ENCODE data around the gene PHACTR3.
"Not testable (repeated sequence)": the region's sequence is repeated elsewhere in the genome, so short reads cannot be mapped to it uniquely, and the experiment has no call there.

Gene PHACTR3

GRCh38 chr20:59603781-59604541 lies at the start of gene PHACTR3:
PHACTR3 (plus strand) TSS chr20:59604540; CDS start chr20:59605015, 475 bp downstream.
- DNase-seq: peak in 1 of 2 experiments; percentile 22

- DNase-seq: not testable (repeated sequence)
Observed at GRCh38 chr20:59557733-59558529, 46.4 kb upstream of the PHACTR3 start.

GRCh38 chr20:59559024-59559817 lies 45.1 kb upstream of the PHACTR3 start:
- DNase-seq: peak in 1 of 2 experiments; percentile 62

DNA sequence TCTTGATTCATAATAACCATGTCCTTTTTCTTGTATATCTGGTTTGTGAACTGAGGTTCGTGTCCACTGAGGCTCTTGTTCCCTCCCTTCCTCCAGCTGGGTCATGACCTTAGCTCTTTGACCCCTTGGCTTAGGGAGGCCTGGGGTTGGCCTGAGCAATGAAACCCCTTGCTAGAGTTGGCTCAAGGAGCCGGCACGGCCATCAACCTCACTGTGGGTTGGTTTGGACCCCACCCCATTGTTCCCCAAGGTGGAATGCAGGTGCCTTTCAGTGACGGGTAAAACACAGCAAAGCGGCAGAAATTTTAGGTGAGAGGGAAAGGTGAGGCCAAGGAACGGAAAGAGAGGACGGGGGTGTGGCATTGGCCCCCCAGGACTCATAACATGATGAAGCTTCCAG lies 44.5 kb upstream of the PHACTR3 start:
- DNase-seq: no peak

GRCh38 chr20:59560588-59561227 lies 43.6 kb upstream of the PHACTR3 start:
- DNase-seq: no peak

DNA sequence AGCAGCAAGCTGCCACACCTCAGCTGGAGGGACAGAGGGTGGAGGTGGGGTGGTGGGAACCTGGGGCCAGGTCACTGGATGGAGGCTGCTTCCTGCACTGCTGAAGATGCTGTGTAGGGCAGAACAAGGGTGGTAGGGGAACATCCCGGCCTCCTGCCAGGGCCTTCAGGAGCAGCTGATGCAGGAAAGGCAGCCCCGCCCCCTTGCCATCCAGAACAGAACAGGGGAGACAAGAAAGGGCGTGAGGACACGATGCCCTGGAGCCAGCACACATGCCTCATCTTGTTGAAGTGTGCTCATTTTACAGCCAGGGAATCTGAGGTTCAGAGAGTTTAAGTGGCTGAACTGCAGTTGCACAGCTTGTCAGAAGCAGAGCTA lies 43.1 kb upstream of the PHACTR3 start:
- no peak for DNase-seq

DNA sequence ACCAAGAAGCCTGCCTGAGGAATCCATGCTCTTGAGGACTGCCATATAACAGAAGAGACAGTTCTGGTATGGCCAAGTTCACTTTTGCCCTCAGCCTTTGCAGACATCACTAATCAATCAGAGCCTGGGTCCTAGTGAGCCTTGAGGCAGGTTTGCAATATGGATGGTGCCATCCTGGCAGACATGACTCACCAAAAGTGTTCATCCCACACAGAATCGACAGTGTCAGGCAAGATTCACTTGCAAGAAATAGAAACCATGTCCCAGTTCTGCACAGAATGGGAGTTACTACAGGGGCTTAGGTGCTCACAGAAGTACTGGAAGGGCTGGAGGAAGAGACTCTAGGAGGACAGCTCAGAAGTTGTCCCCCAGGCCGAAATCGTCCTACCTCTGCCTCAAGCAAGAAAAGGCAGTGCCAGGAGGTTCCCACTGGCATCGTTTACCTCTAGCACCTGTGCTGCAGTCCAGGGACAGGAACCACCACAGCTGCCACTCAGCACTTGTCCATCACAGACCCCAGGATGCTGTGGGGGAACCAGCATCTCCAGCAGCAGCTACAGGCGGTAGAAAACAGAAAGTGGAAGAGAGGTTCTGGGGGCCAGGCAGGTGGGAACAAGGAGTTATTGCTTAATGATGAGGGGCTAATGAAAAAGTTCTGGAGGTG lies 42.6 kb upstream of the PHACTR3 start:
- no peak for DNase-seq

- DNase-seq: no peak
Observed at GRCh38 chr20:59564171-59564570, 40.2 kb upstream of the PHACTR3 start.

DNA sequence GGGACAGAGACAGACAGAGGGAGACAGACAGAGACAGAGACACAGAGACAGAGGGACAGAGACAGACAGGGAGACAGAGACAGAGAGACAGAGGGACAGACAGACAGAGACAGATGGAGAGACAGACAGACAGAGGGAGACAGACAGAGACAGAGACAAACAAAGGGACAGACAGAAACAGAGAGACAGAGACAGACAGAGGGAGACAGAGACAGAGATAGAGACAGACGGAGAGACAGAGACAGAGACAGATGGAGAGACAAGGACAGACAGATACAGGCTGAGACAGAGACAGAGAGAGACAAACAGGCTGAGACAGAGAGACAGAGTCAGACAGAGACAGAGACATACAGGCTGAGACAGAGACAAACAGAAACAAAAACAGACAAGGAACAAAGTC lies 39.4 kb upstream of the PHACTR3 start:
- no peak for DNase-seq

DNA sequence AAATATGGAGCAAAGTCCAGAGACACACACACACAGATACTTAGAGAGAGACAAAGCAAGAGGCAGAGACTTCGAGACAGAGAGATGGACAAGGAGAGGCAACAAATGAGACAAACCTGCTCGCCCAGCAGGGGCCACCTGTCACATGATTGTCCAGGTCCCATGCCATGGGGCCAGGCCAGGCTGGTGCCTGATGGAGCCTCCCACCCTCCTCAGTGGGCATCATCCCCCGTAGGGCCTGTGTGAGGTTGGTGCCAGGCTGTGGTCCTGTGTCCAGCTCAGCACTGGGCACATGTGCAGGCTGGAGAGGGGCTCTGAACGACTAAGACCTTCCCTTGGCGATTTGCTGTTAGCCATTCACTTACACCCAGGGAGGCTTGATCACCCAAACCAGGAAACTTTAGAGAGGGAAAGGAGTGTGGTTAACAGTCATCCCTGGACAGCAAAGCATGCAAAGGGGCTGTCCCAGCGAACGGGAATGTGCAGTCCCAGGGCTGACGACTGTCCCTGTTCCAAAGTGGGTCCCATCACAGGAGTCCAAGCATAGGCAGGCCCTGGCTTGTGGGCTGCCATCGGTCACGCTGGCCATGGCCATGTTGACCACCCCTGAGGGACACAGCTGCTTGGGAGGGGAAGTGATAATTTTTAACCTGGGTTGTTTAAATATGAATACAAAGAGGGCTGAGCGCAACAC lies 38.4 kb upstream of the PHACTR3 start:
- no peak for DNase-seq

DNA sequence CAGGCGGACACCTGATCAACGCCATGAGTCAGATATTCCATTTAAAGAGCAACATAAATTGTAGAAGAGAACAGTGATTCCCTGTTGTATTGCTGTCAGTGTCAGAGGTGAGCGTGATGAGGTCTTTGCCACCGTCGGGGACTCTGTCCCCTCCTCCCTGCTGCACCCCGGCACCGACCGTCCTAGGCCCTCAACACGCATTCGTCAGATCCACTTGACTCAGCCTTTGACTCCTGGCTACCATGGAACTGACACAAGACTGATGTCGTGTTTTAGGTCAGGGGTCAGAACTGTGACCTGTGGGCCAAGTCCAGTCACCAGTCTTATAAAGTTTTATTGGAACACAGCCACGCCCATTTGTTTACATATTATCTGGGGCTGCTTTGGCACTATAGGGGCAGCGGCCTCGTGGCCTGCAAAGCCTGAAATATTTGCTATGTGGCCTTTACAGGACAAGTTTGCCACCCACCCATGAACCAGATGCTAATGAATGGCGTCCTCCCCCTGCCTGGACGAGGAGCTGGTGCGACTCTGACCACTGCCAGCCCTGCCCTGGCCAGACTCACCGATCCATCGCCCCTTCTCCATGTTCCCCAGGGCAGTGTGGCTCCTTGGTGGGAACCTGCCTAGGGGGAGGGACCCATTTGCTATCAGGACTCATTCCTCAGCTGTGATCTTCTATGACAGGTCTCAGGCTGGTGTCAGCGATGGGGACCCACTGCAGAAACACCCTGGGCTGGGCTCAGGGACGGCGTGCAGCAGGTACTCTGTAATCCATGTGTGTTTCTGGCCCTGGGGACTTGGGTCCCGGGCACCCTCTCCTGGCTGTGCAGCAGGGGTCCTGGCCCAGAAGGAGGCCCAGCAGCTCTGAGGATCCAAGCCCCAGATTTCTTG lies 37.5 kb upstream of the PHACTR3 start:
- DNase-seq: no peak

- DNase-seq: no peak
Observed at GRCh38 chr20:59567585-59568508, 36.5 kb upstream of the PHACTR3 start.

DNA sequence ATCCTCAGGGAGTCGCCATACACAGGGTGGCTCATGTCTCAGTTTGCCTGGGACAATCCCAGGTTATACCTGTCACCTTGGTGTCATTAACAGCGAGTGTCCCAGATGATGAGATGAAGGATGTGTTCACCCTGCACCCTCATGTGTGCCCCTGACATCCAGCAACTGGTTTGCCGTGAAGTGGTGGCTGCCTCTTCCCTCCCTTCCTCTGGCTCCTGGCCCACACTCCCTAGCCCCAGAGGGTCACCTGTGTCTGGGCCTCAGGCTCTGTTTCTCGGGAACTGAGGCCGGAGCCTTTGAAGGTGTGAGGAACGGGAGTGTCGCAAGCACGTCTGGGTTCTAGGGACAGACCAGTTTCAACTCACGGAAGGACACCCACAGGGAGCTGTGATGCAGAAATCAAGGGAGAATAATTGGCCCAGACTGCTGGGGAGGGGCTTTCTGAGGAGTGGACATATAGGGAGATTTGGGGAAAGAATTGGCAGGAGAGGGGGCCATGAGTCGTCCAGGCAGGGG lies 35.8 kb upstream of the PHACTR3 start:
- no peak for DNase-seq

DNA sequence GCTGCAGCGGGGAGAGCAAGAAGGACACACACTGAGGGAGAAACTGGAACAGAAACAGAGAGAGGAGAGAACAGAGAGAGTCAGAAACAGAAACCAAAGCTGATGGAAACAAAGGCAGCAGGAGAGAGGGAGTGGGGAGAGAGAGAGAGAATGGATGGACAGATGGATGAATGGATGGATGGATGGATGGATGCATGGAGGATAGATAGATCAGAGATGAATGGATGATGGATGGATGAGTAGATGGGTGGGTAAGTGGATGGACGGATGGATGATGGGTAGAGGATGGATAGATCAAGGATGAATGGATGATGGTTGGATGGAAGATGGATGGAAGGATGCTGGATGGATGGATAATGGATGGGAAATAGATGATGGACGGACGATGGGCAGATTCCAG lies 35.0 kb upstream of the PHACTR3 start:
- DNase-seq: no peak

- no peak for DNase-seq
Observed at GRCh38 chr20:59571151-59571550, 33.2 kb upstream of the PHACTR3 start.

GRCh38 chr20:59571551-59572314 lies 32.6 kb upstream of the PHACTR3 start:
- peak in 1 of 2 experiments; percentile 46 for DNase-seq

GRCh38 chr20:59572515-59572914 lies 31.8 kb upstream of the PHACTR3 start:
- DNase-seq: no peak

DNA sequence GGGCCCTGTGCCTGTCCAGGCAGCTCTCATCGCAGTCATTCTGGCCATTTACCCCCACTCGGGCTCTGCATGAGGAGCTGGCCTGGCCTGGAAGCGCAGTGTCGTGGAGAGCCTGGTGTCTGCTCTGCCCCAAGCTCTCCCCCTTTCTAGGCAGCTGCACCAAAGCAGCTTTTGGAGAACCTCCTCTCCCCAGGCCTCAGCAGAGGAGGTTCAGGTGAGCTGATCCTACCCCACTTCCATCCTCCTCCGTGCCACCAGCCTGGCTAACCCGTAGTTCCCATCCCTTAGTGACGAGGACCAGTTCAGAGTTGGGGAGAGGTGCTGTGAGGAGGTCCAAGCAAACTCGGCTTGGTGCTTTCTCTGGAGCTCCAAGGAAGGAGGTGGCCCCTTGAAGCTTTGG lies 30.5 kb upstream of the PHACTR3 start:
- no peak for DNase-seq
